Stimulated activated effector memory CD8-positive, alpha-beta T cell treated with anti-CD3 and anti-CD28 coated beads, Interleukin-12 subunit alpha, Interleukin-12 subunit beta, amount 100 ng/mL, for 72 hours (primary cell): ENCODE results near the gene SLC6A2.

Experiments used
- ATAC-seq: fragments of 150-1000 bp; cut with Tn5 transposase; 2 replicates; pipeline ENCODE4 v1.10.0; 2021
- DNase-seq, 2 donors: peaks; one replicate each; pipeline ENCODE4 v3.0.0; 2021 to 2022; ENCODE audit warnings: low spot score in 2 of 2
- H3K27ac Mint-ChIP-seq: one replicate; pipeline ENCODE4 v1.8.0; 2022; ENCODE audit warnings: mild to moderate bottlenecking, mixed read lengths
- H3K36me3 Mint-ChIP-seq: one replicate; pipeline ENCODE4 v1.8.0; 2022; ENCODE audit warnings: mild to moderate bottlenecking, mixed read lengths
- H3K4me1 Mint-ChIP-seq: one replicate; pipeline ENCODE4 v1.8.0; 2022; ENCODE audit warnings: mixed read lengths
- H3K4me3 Mint-ChIP-seq: one replicate; pipeline ENCODE4 v1.8.0; 2022; ENCODE audit warnings: mild to moderate bottlenecking, mixed read lengths
- H3K9me3 Mint-ChIP-seq: one replicate; pipeline ENCODE4 v1.8.0; 2022; ENCODE audit warnings: mixed read lengths

The SLC6A2 gene

DNA sequence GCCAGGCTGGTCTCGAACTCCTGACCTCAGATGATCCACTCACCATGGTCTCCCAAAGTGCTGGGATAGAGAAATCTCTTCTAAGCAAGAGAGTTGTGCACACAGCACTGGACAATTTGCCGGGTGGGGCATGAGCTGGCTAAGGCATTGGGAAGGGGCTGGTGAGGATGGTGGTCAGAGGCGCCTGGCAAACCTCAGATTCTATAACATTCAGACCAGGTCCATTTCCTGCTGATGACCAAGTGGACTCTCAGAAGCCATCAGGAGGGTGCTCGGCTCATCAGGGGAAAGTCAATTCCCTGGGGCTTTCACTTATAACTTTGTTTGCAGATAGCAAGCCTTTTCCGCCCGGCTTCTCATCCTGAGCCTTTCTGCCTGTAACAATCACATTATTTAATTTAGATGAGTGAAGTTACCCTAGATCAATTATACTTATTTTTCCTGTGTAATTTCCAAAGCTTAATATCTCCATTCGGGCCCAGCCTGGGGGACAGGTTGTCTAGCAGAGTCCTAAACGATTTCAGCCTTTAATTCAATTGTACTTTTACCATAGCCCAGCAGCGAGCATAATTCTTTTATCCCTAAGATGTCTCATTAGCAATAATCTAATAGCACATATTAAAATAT is 15.0 kb upstream of the SLC6A2 start:
- ATAC-seq (no peak), DNase-seq (no peak)
- Mint-ChIP-seq H3K4me3 (no peak overlapping the region), H3K4me1 (no peaks in the 10 kb centered on the region), H3K9me3 (no peaks in the 10 kb centered on the region), H3K36me3 (no peaks in the 10 kb centered on the region), H3K27ac (no peak overlapping the region)

DNA sequence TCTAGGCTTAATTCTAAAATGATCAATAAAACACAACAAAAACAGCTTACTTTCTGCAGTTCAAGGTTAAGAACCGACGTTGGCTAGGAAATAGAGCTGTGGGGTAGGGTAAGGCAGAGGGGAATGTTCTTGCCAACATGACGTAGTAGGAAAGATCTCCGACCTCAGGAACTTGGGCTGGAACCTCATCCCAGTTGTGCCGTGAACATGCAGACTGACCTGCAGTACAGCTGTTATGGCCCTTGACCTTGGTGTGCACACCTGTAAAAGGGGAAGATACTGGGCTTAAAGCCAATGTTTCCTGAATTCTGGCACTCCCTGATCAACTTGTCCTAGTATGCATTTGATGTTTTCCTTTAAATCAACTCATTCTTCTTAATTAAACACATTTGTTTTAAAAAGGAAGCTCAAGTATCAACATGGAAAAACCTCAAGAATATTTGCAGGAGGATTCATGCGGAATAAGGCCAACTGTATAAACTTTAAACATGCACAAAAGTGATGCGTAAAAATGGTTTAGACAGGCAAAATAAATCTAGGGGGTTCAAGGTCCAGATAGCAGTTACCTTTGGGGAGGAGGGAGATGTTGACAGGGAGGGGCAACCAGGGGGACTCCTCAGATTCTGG is 14.2 kb upstream of the SLC6A2 start:
- Mint-ChIP-seq H3K4me3 (no peak overlapping the region), H3K36me3 (no peaks in the 10 kb centered on the region), H3K27ac (no peak overlapping the region), H3K9me3 (no peaks in the 10 kb centered on the region), H3K4me1 (no peaks in the 10 kb centered on the region)
- no peak for ATAC-seq
- DNase-seq, result no peak

DNA sequence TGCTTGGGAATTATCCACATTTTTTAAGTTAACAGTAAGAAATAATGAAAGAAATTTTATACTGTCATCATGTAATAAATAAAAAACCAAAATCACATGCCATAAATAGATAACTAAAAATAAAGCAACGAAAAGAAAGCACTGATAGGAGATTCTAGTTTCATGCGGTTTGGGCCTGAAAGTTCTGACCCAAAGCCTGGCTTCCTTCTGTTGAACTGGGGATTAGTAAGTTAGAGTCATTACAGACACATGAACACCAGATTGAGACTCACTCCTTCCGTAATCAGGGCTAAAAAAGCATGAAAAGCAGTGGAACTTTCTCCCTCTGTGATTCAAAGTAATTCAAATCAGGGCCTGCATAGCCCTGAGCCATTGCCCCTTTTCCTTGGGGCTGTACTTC is 13.2 kb upstream of the SLC6A2 start:
- H3K4me3 Mint-ChIP-seq, result no peak overlapping the region
- no peak for DNase-seq
- no peaks in the 10 kb centered on the region for H3K4me1 Mint-ChIP-seq
- ATAC-seq, result no peak
- no peak overlapping the region for H3K27ac Mint-ChIP-seq
- H3K9me3 Mint-ChIP-seq, result no peaks in the 10 kb centered on the region
- H3K36me3 Mint-ChIP-seq, result peaks cover 5% of the 10 kb centered on the region

DNA sequence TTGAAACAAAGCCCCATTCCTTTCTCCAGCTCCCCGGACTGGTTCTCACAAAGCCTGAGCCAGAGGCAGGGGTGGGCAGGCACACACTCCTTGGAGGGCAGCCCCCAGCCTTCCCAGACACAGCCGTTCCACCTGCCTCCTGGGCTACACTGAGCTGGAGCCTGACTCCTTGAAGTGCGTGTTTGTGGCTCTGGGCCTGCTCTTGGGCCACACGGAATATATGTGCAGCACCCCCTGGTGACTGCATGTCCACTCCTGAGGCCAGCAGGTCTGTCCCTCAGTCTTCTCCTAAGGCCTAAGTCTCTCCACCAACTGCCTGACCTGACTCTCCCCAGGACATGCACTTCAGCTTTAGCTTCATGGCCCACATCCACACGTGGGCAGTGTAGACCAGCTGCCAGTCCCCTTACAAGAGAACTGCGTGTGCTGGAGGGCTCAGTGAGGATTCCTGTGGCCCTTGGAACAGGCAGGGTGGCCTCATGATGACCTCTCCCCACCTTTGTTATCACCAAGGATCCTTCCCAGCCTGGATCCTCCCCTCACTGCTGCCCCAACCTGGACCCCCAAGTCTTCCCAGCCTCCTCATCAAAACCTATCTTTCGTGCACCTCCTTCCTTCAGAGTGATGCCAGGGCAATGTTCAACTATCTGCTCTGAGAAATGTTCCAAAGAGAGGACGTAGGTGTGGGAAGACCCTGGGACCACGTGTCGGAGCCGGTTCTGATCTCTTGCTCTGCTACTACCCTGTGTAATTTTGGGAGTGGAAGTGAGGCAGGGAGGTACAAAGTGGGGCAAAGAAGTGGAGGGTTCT is 12.4 kb upstream of the SLC6A2 start:
- no peak overlapping the region for H3K27ac Mint-ChIP-seq
- H3K36me3 Mint-ChIP-seq, result peaks cover 6% of the 10 kb centered on the region
- no peaks in the 10 kb centered on the region for H3K9me3 Mint-ChIP-seq
- H3K4me1 Mint-ChIP-seq, result no peaks in the 10 kb centered on the region
- ATAC-seq (no peak), DNase-seq (no peak)
- H3K4me3 Mint-ChIP-seq, result no peak overlapping the region

DNA sequence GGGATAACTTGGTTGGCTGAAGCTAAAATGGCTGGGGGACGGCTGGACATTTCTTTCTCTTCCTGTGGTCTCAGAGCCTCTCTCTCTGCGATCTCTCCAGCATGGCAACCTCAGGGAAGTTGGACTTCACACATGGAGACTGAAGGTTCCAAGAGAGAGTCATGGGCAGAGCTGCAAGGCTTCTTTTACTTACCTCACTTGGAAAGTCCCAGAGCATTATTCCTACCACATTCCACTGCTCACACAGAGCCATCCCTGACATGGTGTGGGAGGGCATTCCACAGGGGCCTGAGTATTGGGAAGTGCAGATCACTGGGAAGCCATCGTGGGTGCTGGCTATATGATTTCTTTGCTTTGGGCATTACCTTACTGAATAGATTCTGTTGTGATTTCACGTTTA is 9.8 kb upstream of the SLC6A2 start:
- no peak for ATAC-seq
- Mint-ChIP-seq H3K27ac (no peak overlapping the region), H3K4me3 (no peak overlapping the region), H3K36me3 (peaks cover 6% of the 10 kb centered on the region), H3K4me1 (no peaks in the 10 kb centered on the region), H3K9me3 (no peaks in the 10 kb centered on the region)
- DNase-seq, result no peak

DNA sequence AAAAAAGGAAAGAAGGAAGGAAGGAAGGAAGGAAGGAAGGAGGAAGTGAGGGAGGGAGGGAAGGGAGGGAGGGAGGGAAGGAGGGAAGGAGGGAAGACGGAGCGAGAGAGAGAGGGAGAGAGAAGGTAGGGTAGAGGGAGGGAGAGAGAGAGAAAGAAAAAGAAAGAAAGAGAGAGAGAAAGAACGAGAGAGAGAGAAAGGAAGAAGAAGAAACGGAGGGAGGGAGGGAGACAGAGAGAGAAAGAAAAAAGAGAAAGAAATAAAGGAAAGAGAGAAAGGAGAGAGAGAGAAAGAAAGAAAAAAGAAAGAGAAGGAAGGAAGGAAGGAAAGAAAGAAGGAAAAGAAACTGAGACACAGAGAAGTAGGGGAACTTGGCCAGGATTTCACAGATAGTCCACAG is 8.4 kb upstream of the SLC6A2 start:
- DNase-seq, result no peak
- ATAC-seq, result no peak
- no peak overlapping the region for H3K4me3 Mint-ChIP-seq
- no peak overlapping the region for H3K27ac Mint-ChIP-seq
- H3K36me3 Mint-ChIP-seq, result peaks cover 6% of the 10 kb centered on the region
- no peaks in the 10 kb centered on the region for H3K9me3 Mint-ChIP-seq
- H3K4me1 Mint-ChIP-seq, result no peaks in the 10 kb centered on the region

DNA sequence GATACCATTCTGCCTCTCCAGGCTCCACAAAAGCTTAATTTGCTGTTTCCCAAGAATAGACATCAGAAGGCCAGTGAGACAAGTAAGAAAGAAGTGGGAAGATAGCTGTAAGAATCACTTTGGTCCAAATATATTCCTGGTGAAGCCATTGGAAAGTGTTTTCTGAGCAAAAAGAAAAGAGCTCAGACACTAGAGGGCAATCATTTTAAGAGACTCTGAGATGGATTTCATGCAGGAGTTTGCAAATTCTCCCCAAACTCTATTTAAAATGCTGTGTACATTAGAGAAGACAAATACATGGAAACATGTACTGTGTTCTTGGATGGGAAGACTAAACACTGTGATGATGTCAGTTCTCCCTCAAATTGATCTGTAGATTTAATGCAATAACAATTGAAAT is 8.0 kb upstream of the SLC6A2 start:
- Mint-ChIP-seq H3K4me1 (no peaks in the 10 kb centered on the region), H3K9me3 (no peaks in the 10 kb centered on the region), H3K27ac (no peak overlapping the region), H3K4me3 (no peak overlapping the region), H3K36me3 (peaks cover 6% of the 10 kb centered on the region)
- no peak for DNase-seq
- no peak for ATAC-seq

DNA sequence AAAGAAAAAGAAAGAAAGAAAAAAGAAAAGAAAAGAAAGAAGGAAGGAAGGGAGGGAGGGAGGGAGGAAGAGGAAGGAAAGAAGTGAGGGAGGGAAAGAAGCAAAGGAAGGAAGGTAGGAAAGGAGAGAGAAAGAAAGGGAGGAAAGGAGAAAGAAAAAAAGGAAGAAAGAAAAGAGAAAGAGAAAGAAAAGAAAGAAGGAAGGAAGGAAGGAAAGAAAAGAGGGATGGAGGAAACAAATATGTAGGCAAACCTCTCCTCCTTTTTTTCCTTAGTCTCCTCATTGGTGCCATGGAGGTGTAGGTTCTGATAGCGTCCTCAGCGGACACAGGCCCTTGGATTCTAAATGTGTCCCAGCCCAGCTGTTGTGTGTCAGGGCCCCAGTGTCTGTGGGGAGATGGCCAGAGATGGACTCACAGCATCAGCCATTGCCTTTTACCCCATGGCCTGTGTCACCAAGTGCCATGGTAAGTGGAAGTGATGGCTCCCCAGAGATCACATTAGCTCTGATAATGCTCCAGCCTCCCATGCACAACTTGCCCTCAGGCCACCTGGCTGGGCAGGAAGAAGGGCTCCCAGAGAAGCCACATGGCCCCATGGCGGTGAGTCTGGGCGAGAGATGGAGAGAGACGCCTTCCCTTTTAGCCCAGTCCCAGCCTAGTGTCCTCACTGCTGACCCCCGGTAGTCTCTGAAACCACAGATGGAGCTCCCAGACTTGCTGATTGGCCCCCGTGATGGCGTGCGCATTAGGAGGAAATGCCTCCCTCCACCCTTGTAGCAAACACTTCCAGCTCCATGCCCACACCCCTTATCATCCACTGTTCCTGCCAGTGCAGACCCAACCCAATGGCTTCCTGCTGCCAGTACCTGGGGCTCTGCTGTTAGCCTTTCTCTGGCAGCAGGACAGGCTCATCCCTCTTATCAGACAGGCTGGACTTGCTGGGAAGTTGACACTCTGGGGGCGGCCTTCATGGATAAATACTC is 3.7 kb upstream of the SLC6A2 start:
- H3K36me3 Mint-ChIP-seq, result peaks cover 6% of the 10 kb centered on the region
- DNase-seq, result no peak
- no peak for ATAC-seq
- no peaks in the 10 kb centered on the region for H3K9me3 Mint-ChIP-seq
- no peak overlapping the region for H3K27ac Mint-ChIP-seq
- no peaks in the 10 kb centered on the region for H3K4me1 Mint-ChIP-seq
- H3K4me3 Mint-ChIP-seq, result no peak overlapping the region

DNA sequence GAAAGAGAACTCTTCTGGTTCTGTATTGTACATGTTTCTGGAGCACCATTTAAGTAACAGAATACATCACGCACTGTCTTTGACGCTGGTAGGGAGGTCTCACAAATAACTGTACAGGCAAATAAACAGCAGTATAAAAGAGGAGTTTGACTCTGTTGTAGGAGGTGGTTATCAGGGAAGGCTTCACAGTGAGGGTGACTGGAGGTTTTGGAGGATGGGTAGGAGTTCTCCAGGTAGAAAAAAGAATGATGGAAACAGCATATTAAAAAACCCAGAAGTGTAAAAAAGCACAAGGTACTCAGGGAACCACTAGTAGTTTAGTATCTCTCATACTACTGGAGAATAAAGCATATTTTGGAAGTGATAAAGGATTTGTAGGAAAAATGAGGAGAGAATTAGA is 2.7 kb upstream of the SLC6A2 start:
- Mint-ChIP-seq H3K36me3 (no peaks in the 10 kb centered on the region), H3K4me1 (no peaks in the 10 kb centered on the region), H3K4me3 (no peak overlapping the region), H3K27ac (no peak overlapping the region), H3K9me3 (no peaks in the 10 kb centered on the region)
- DNase-seq (no peak), ATAC-seq (no peak)

DNA sequence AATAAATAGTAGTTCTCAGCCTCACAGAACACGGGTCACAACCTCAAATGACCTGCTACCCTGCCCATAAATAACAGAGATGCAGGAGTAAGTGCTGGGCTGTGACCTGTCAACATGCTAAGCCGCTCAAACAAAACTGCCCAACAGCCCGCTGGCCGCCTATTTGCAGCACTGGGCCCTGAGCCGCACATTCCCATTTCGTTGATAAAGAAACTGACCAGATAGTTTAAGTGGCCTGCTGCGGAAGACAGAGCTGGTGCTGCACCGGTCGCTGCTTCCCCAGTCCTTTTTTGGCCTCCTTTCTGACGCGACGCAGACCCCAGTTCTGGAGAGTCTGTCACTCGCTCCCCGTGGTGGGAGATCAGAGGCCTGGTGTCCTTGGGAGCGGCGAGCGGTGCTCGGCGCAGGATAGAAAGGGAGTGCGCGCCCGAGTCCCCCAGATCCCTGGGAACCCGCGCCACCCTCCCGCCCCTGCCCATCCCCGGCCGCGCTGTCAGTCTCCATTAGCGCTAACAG is 349 bp upstream of the SLC6A2 start:
- no peak overlapping the region for H3K4me3 Mint-ChIP-seq
- DNase-seq, result no peak
- no peaks in the 10 kb centered on the region for H3K4me1 Mint-ChIP-seq
- H3K36me3 Mint-ChIP-seq, result no peaks in the 10 kb centered on the region
- ATAC-seq, result no peak
- no peaks in the 10 kb centered on the region for H3K9me3 Mint-ChIP-seq
- no peak overlapping the region for H3K27ac Mint-ChIP-seq

DNA sequence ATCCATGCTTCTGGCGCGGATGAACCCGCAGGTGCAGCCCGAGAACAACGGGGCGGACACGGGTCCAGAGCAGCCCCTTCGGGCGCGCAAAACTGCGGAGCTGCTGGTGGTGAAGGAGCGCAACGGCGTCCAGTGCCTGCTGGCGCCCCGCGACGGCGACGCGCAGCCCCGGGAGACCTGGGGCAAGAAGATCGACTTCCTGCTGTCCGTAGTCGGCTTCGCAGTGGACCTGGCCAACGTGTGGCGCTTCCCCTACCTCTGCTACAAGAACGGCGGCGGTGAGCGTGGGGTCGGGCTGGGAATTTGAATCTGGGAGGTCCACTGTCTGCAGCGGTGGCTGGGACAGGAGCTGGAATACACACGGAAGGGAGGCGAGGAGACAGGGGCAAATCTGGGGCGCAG is 904 bp downstream of the SLC6A2 start:
- no peaks in the 10 kb centered on the region for H3K9me3 Mint-ChIP-seq
- H3K4me3 Mint-ChIP-seq, result no peak overlapping the region
- H3K27ac Mint-ChIP-seq, result no peak overlapping the region
- H3K36me3 Mint-ChIP-seq, result no peaks in the 10 kb centered on the region
- ATAC-seq (no peak), DNase-seq (no peak)
- no peaks in the 10 kb centered on the region for H3K4me1 Mint-ChIP-seq

DNA sequence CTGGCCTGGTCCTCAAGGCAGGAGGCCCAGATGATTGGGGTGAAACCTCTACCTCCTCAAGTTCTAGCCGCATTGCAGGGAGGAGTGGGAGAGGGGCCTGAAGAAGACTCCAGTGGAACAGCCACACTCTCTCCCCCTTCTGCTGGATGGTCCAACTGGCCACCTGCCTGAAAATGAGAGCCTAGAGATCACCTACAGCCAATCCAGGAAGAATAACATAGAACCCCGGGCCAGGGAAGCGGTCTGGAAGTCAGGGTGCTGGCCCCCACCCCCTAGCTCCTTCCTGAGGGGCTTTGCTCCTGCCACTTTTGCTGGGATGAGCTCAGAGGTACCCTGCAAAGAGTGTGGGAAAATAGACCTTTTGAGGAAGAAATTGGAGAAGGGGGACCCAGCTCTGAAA is 1.8 kb downstream of the SLC6A2 start:
- ATAC-seq (no peak), DNase-seq (no peak)
- no peaks in the 10 kb centered on the region for H3K9me3 Mint-ChIP-seq
- H3K27ac Mint-ChIP-seq, result no peak overlapping the region
- no peaks in the 10 kb centered on the region for H3K36me3 Mint-ChIP-seq
- no peaks in the 10 kb centered on the region for H3K4me1 Mint-ChIP-seq
- no peak overlapping the region for H3K4me3 Mint-ChIP-seq

DNA sequence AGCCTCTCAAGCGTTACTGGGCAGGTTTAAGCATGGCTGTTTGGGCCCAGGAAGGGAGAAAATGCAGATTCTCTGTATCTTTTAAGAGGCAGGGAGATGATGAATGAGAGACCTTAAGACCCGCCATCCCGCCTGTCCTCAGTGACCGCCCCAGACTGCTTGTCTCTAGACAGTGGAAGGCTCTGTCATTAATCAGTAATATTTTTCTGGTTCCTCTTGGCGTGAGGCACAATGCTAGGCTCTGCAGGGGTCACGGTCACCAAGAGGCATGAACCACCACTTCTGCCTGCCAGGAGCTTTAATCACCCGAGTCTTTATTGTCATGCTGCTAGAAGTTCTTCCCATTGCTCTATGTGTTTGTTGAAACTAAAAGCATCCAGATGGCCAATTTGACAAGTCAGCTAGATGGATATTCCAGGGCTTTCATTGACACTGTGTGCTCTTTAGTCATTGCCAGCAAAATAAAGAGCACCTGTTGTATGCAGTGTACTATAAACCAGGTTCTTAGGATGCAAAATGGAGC is 3.2 kb downstream of the SLC6A2 start:
- Mint-ChIP-seq H3K9me3 (peaks cover 5% of the 10 kb centered on the region), H3K4me3 (no peak overlapping the region), H3K36me3 (no peaks in the 10 kb centered on the region), H3K27ac (no peak overlapping the region), H3K4me1 (no peaks in the 10 kb centered on the region)
- no peak for ATAC-seq
- no peak for DNase-seq

DNA sequence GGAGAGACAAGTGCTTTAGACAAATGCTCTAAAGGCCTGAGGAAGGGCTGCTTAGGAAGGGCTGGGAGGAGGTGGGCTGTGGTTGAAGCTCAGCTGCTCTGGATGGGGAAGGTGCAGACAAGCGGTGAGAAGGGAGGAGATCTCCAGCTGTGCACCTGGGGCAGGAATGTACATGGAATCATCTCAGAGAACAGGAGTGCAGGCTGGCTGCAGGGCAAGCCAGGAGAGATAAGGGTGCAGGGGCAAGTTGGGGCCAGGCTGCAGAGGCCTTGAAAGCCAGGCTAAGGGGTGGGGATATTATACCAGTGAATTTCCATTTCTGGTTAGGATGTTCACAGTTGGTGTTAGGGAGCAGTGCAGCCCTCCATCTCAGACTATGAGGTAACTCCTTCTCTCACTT is 4.2 kb downstream of the SLC6A2 start:
- DNase-seq (no peak), ATAC-seq (peak; percentile 11)
- Mint-ChIP-seq H3K4me3 (no peak overlapping the region), H3K27ac (no peak overlapping the region), H3K4me1 (no peaks in the 10 kb centered on the region), H3K36me3 (no peaks in the 10 kb centered on the region), H3K9me3 (peaks cover 5% of the 10 kb centered on the region)

DNA sequence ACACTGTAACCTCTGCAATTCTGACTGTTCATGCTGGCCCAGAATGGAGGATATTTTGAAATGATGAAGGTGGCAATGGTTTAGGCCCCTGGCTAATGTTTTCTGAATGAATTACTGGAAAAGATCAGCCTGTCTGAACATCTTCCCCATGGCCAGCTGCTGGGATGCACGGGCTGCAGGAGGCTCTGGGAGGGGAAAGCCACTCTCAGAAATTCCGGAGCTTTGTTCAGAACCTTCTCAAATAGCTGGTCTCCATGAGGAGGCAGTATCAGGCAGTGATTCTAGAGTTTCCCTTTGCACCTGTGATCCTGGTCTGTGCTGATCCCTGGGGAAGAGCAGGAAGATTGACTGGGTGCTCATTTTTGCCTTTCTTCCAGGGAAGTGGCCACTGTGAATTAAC is 5.0 kb downstream of the SLC6A2 start:
- no peak overlapping the region for H3K4me3 Mint-ChIP-seq

More for the DNA sequence above, 5.0 kb downstream of the SLC6A2 start:
- DNase-seq (no peak), ATAC-seq (no peak)
- Mint-ChIP-seq H3K9me3 (peaks cover 5% of the 10 kb centered on the region), H3K27ac (no peak overlapping the region), H3K36me3 (no peaks in the 10 kb centered on the region), H3K4me1 (no peaks in the 10 kb centered on the region)
